SK-N-SH (cell line): ENCODE measurements around the gene CENPP. TPM values are rescaled to one million over a fixed set of nuclear protein-coding genes. Genes with fewer than 3 reads are reported as not detected.

Experiments used
- CTCF ChIA-PET: fragments of 300-600, 350-600 bp; formaldehyde crosslinking; extraction: SDS; loops from one replicate; lab custom pipeline; 2021; lab: Yijun Ruan, JAX
- POLR2A ChIA-PET: fragments of 350-600 bp; sonication (Branson Sonifier 250); formaldehyde crosslinking; extraction: SDS; loops from one replicate; lab custom pipeline; 2020; ENCODE audit warnings: antibody characterized with exemption, inconsistent platforms; lab: Yijun Ruan, JAX
- DNase-seq: peaks from one replicate; pipeline ENCODE4 v3.0.0; 2012
- H2AFZ ChIP-seq: fragments of 200-600 bp; sonication (generic); 2 replicates; pipeline ENCODE4 v1.8.1; 2016; ENCODE audit warnings: antibody characterized with exemption, mild to moderate bottlenecking, low read depth
- H3F3A ChIP-seq: fragments of 200-600 bp; sonication (generic); replicated peaks from 2 replicates; pipeline ENCODE3; 2016; ENCODE audit warnings: antibody characterized with exemption, mild to moderate bottlenecking; ENCODE audit not compliant: insufficient read depth
- H3K27ac ChIP-seq, 2 experiments: fragments of 200-500 bp in 1 of 2; fragments of 200-600 bp in 1 of 2; sonication (Bioruptor generic) in 1 of 2; sonication (generic), shearing (Covaris generic) in 1 of 2; 2 replicates each; pipeline versions ENCODE4 v1.5.1 to v1.6.1; 2014 to 2016; ENCODE audit warnings: low read depth in 2 of 2, inconsistent platforms in 1 of 2, low read length in 1 of 2, mild to moderate bottlenecking in 1 of 2, mixed read lengths in 1 of 2
- H3K27me3 ChIP-seq: fragments of 200-600 bp; sonication (generic), shearing (Covaris generic); 2 replicates; pipeline ENCODE4 v1.6.1; 2016; ENCODE audit warnings: mixed run types; ENCODE audit not compliant: insufficient read depth
- H3K36me3 ChIP-seq, 2 experiments: fragments of 200-500 bp in 1 of 2; fragments of 200-600 bp in 1 of 2; sonication (Bioruptor generic) in 1 of 2; sonication (generic) in 1 of 2; replicated peaks in 1 of 2; 2 replicates each; pipeline versions ENCODE3 to v1.5.1; 2014 to 2016; ENCODE audit warnings: low read length in 1 of 2, mild to moderate bottlenecking in 1 of 2; ENCODE audit not compliant: insufficient read depth in 2 of 2, control insufficient read depth in 1 of 2
- H3K4me1 ChIP-seq, 2 experiments: fragments of 200-500 bp in 1 of 2; fragments of 200-600 bp in 1 of 2; sonication (Bioruptor generic) in 1 of 2; sonication (generic), shearing (Covaris generic) in 1 of 2; 2 replicates each; pipeline versions ENCODE4 v1.5.1 to v1.6.1; 2014 to 2016; ENCODE audit warnings: low read depth in 1 of 2, low read length in 1 of 2, mixed run types in 1 of 2; ENCODE audit not compliant: insufficient read depth in 2 of 2, control insufficient read depth in 1 of 2
- H3K4me2 ChIP-seq: fragments of 200-600 bp; sonication (generic), shearing (Covaris generic); 2 replicates; pipeline ENCODE4 v1.6.1; 2017; ENCODE audit warnings: mixed run types
- H3K4me3 ChIP-seq, 2 experiments: fragments of 200-500 bp in 1 of 2; fragments of 200-600 bp in 1 of 2; sonication (Bioruptor generic) in 1 of 2; sonication (generic), shearing (Covaris generic) in 1 of 2; 2 replicates each; pipeline versions ENCODE4 v1.5.1 to v1.8.1; 2014 to 2016; ENCODE audit warnings: low read depth in 2 of 2, inconsistent platforms in 1 of 2, low read length in 1 of 2, mild to moderate bottlenecking in 1 of 2, mixed read lengths in 1 of 2, moderate library complexity in 1 of 2
- H3K79me2 ChIP-seq: fragments of 200-600 bp; sonication (generic); 2 replicates; pipeline ENCODE4 v1.8.1; 2017; ENCODE audit warnings: mild to moderate bottlenecking; ENCODE audit not compliant: insufficient read depth
- H3K9ac ChIP-seq: fragments of 200-600 bp; sonication (generic); 2 replicates; pipeline ENCODE4 v1.6.1; 2017; ENCODE audit warnings: mixed run types
- H3K9me2 ChIP-seq: fragments of 200-600 bp; sonication (generic); 2 replicates; pipeline ENCODE4 v1.6.1; 2017; ENCODE audit warnings: mixed run types
- H3K9me3 ChIP-seq: fragments of 200-600 bp; sonication (generic); 2 replicates; pipeline ENCODE4 v1.6.1; 2017; ENCODE audit warnings: mixed run types, mild to moderate bottlenecking, moderate library complexity
- H4K20me1 ChIP-seq: fragments of 200-600 bp; sonication (generic); 2 replicates; pipeline ENCODE4 v1.6.1; 2017; ENCODE audit warnings: mild to moderate bottlenecking, mixed run types; ENCODE audit not compliant: insufficient read depth
- GABPA ChIP-seq: IDR thresholded peaks from 2 replicates; pipeline ENCODE4 v1.4.0; 2012; ENCODE audit warnings: low read depth, mild to moderate bottlenecking
- GATA2 ChIP-seq: sonication (generic); formaldehyde crosslinking; IDR thresholded peaks from 2 replicates; pipeline ENCODE4 v1.5.0; 2020; ENCODE audit warnings: mild to moderate bottlenecking, missing genetic modification reagents
- IRF3 ChIP-seq: fragments of 150-350 bp; IDR thresholded peaks from 2 replicates; pipeline ENCODE4 v1.6.1; 2016; ENCODE audit warnings: mild to moderate bottlenecking, low read depth, low read length
- MAX ChIP-seq: IDR thresholded peaks from 2 replicates; pipeline ENCODE4 v1.4.0; 2012; ENCODE audit warnings: low read depth
- NFIC ChIP-seq: IDR thresholded peaks from 2 replicates; pipeline ENCODE4 v1.4.0; 2012; ENCODE audit warnings: borderline replicate concordance
- NRF1 ChIP-seq: IDR thresholded peaks from 2 replicates; pipeline ENCODE4 v1.6.1; 2012; ENCODE audit warnings: low read depth, mild to moderate bottlenecking, low read length
- PBX3 ChIP-seq: IDR thresholded peaks from 2 replicates; pipeline ENCODE4; 2012
- RAD21 ChIP-seq: IDR thresholded peaks from 2 replicates; pipeline ENCODE4 v1.6.1; 2012; ENCODE audit warnings: mild to moderate bottlenecking, low read length
- RFX5 ChIP-seq: IDR thresholded peaks from 2 replicates; pipeline ENCODE4 v1.6.1; 2012; ENCODE audit warnings: mild to moderate bottlenecking, improper control_type of control experiment, low read length
- RXRA ChIP-seq: IDR thresholded peaks from 2 replicates; pipeline ENCODE4 v1.4.0; 2012; ENCODE audit warnings: low read depth, mild to moderate bottlenecking, borderline replicate concordance
- SIN3A ChIP-seq: IDR thresholded peaks from 2 replicates; pipeline ENCODE4 v1.6.1; 2012; ENCODE audit warnings: low read depth, mild to moderate bottlenecking, low read length, moderate library complexity, borderline replicate concordance
- SMC3 ChIP-seq: IDR thresholded peaks from 2 replicates; pipeline ENCODE4 v1.6.1; 2012; ENCODE audit warnings: low read depth, low read length, improper control_type of control experiment
- TAF1 ChIP-seq: IDR thresholded peaks from 2 replicates; pipeline ENCODE4 v1.6.1; 2012; ENCODE audit warnings: low read depth, mild to moderate bottlenecking, low read length, moderate library complexity, borderline replicate concordance
- TCF12 ChIP-seq: IDR thresholded peaks from 2 replicates; pipeline ENCODE4 v1.4.0; 2012
- TEAD4 ChIP-seq: IDR thresholded peaks from 2 replicates; pipeline ENCODE4 v1.4.0; 2012; ENCODE audit warnings: mild to moderate bottlenecking, borderline replicate concordance; ENCODE audit not compliant: insufficient read depth
- USF2 ChIP-seq: fragments of 150-350 bp; IDR thresholded peaks from 2 replicates; pipeline ENCODE4 v1.6.1; 2017; ENCODE audit warnings: antibody characterized with exemption, low read length, low read depth, borderline replicate concordance
- WGBS: methylation state at CpG from one replicate; pipeline ENCODE4 v1.1.6; 2017; ENCODE audit warnings: low lambda C conversion rate; 5-methylcytosine and 5-hydroxymethylcytosine counted together
- polyA plus RNA-seq, 3 experiments: library from polyadenylated mRNA; depleted of rRNA; stranded (reverse); fragments of >200 nt; gene quantifications; 2 replicates each; pipeline ENCODE4 v1.2.3, GENCODE V29; 2012

The CENPP gene
- polyA plus RNA-seq, 1 of the 3 experiments (the other 2 are of a cell fraction), result 1.3 TPM

- TF ChIP-seq TAF1, result no peak
- TF ChIP-seq TEAD4, result no peak
- no peak for TF ChIP-seq GATA2 (CRISPR knock-in tag)
- TF ChIP-seq RFX5, result no peak
- TF ChIP-seq SMC3, result no peak
- no peak for TF ChIP-seq RXRA
- no peak for TF ChIP-seq GABPA
- TF ChIP-seq NRF1, result no peak
- no peak for TF ChIP-seq USF2
Observed at GRCh38 chr9:92345582-92345981, 19.8 kb downstream of the CENPP start (continued).

- Histone ChIP-seq H2AFZ (0 out of 2 replicates have a peak overlapping the region, but pooled peaks have one; percentile 21), H3K27ac (peak overlapping the region; percentile 64 to 71)
- no peak for TF ChIP-seq IRF3
- TF ChIP-seq SIN3A, result no peak
- TF ChIP-seq MAX, result no peak
- peak; percentile 46 for TF ChIP-seq PBX3
- peak; percentile 84 for TF ChIP-seq TCF12
- TF ChIP-seq NFIC, result peak; percentile 12; the same call in 1 of the 2 replicates
- no peak for TF ChIP-seq RAD21
Observed at GRCh38 chr9:92349771-92350739, 24.3 kb downstream of the CENPP start.

More at GRCh38 chr9:92349771-92350739, 24.3 kb downstream of the CENPP start:
- H3K36me3 ChIP-seq, result no peaks in the 10 kb centered on the region
- no peak overlapping the region for H3K4me3 ChIP-seq
- WGBS, result 69% methylated on average over 7 of the region's 7 CpGs
- POLR2A ChIA-PET, result no interaction called here
- H3F3A ChIP-seq, result peaks cover 10% of the 10 kb centered on the region
- no peak overlapping the region for H3K9ac ChIP-seq
- CTCF ChIA-PET, result no interaction called here
- no peak overlapping the region; the same call in 1 of the 2 replicates for H3K4me2 ChIP-seq
- peaks cover 0 to 14% of the 10 kb centered on the region in 2 experiments; a peak in 2 of 4 replicates for H3K4me1 ChIP-seq
- no peaks in the 10 kb centered on the region for H4K20me1 ChIP-seq
- no peak for DNase-seq
- H3K9me2 ChIP-seq, result no peaks in the 10 kb centered on the region
- H3K79me2 ChIP-seq, result no peaks in the 10 kb centered on the region
- H3K27me3 ChIP-seq, result no peaks in the 10 kb centered on the region
- no peaks in the 10 kb centered on the region for H3K9me3 ChIP-seq
